WTC11 (cell line): ENCODE data around the gene KPTN. TPM values are rescaled to one million over a fixed set of nuclear protein-coding genes. Genes with fewer than 3 reads are reported as not detected.
"Not testable (repeated sequence)": the region's sequence is repeated elsewhere in the genome, so short reads cannot be mapped to it uniquely, and the experiment has no call there.

Experiments
- ATAC-seq: fragments of 200-7000 bp; cut with Tn5 transposase; 2 replicates; pipeline ENCODE4 v1.10.0; 2021; ENCODE audit warnings: mild to moderate bottlenecking, moderate library complexity
- CTCF ChIA-PET: fragments of 300-600 bp; sonication (Branson Sonifier 250); formaldehyde crosslinking; loops from one replicate; lab custom pipeline; 2021; ENCODE audit warnings: antibody characterized with exemption; lab: Charles Lee
- POLR2A ChIA-PET: fragments of 350-600 bp; sonication (Branson Sonifier 250); formaldehyde crosslinking; loops from one replicate; lab custom pipeline; 2021; ENCODE audit warnings: antibody characterized with exemption; lab: Charles Lee
- DNase-seq: peaks from one replicate; pipeline ENCODE4 v3.0.0; 2021; ENCODE audit warnings: low spot score
- H3K27ac Mint-ChIP-seq: 2 replicates; pipeline ENCODE4 v1.8.0; 2021; ENCODE audit warnings: mixed read lengths
- H3K27me3 Mint-ChIP-seq: 2 replicates; pipeline ENCODE4 v1.8.0; 2021; ENCODE audit warnings: low read depth, mild to moderate bottlenecking, moderate library complexity, mixed read lengths
- H3K36me3 Mint-ChIP-seq: 2 replicates; pipeline ENCODE4 v1.8.0; 2021; ENCODE audit warnings: mixed read lengths
- H3K4me1 Mint-ChIP-seq: 2 replicates; pipeline ENCODE4 v1.8.0; 2022; ENCODE audit warnings: mixed read lengths
- H3K4me3 Mint-ChIP-seq: 2 replicates; pipeline ENCODE4 v1.8.0; 2021; ENCODE audit warnings: mild to moderate bottlenecking, moderate library complexity, mixed read lengths
- H3K9me3 Mint-ChIP-seq: 2 replicates; pipeline ENCODE4 v1.8.0; 2021; ENCODE audit warnings: mixed read lengths
- ATF1 ChIP-seq: sonication (generic); formaldehyde crosslinking; IDR thresholded peaks from 2 replicates; pipeline ENCODE4 v1.8.1; 2023; ENCODE audit warnings: mild to moderate bottlenecking, moderate library complexity, missing genetic modification reagents
- CREB1 ChIP-seq: sonication (generic); formaldehyde crosslinking; IDR thresholded peaks from 2 replicates; pipeline ENCODE4 v1.8.0; 2023; ENCODE audit warnings: mild to moderate bottlenecking, missing genetic modification reagents
- FOXK1 ChIP-seq: sonication (generic); formaldehyde crosslinking; IDR thresholded peaks from 2 replicates; pipeline ENCODE4 v1.8.0; 2022; ENCODE audit warnings: mild to moderate bottlenecking, moderate library complexity, missing genetic modification reagents
- GRHL2 ChIP-seq: fragments of 250-450 bp; sonication (Bioruptor Pico); IDR thresholded peaks from 2 replicates; pipeline ENCODE4 v1.8.0; 2022; ENCODE audit warnings: mild to moderate bottlenecking, moderate library complexity; ENCODE audit not compliant: insufficient replicate concordance, severe bottlenecking
- HMGA2 ChIP-seq: fragments of 250-450 bp; sonication (Bioruptor Pico); IDR thresholded peaks from 2 replicates; pipeline ENCODE4 v1.4.0; 2021; ENCODE audit warnings: mild to moderate bottlenecking, moderate library complexity
- IRF2 ChIP-seq: sonication (generic); formaldehyde crosslinking; IDR thresholded peaks from 2 replicates; pipeline ENCODE4 v1.8.0; 2022; ENCODE audit warnings: low read depth, missing genetic modification reagents, borderline replicate concordance
- KAT7 ChIP-seq: sonication (generic); formaldehyde crosslinking; IDR thresholded peaks from 2 replicates; pipeline ENCODE4 v1.8.1; 2023; ENCODE audit warnings: missing genetic modification reagents, mild to moderate bottlenecking, borderline replicate concordance
- TCF7 ChIP-seq: sonication (generic); formaldehyde crosslinking; IDR thresholded peaks from 2 replicates; pipeline ENCODE4 v1.8.0; 2022; ENCODE audit warnings: mild to moderate bottlenecking, low read depth, missing genetic modification reagents, moderate library complexity
- TP53 ChIP-seq: sonication (generic); formaldehyde crosslinking; IDR thresholded peaks from 2 replicates; pipeline ENCODE4 v1.8.1; 2023; ENCODE audit warnings: mild to moderate bottlenecking, missing genetic modification reagents
- ZNF232 ChIP-seq: sonication (generic); formaldehyde crosslinking; IDR thresholded peaks from 2 replicates; pipeline ENCODE4 v1.8.0; 2022; ENCODE audit warnings: mild to moderate bottlenecking, missing genetic modification reagents
- ZNF671 ChIP-seq: fragments of 250-450 bp; sonication (Bioruptor Pico); IDR thresholded peaks from 2 replicates; pipeline ENCODE4 v1.8.0; 2021; ENCODE audit warnings: mild to moderate bottlenecking
- total RNA-seq: library from RNA; stranded (reverse); gene quantifications from 3 replicates; pipeline ENCODE4 v1.2.3, GENCODE V29; 2021
- TF ChIP-seq, protein P1 (sequence below): fragments of 250-450 bp; sonication (Bioruptor Pico); IDR thresholded peaks from 2 replicates; pipeline ENCODE4 v1.9.0; 2021; ENCODE audit warnings: mild to moderate bottlenecking
- TF ChIP-seq, protein P2 (sequence below): fragments of 200-600 bp; IDR thresholded peaks from 2 replicates; pipeline ENCODE4 v1.8.0; 2022; ENCODE audit warnings: antibody characterized with exemption
- TF ChIP-seq, protein P3 (sequence below): sonication (generic); formaldehyde crosslinking; IDR thresholded peaks from 2 replicates; pipeline ENCODE4 v1.8.1; 2022; ENCODE audit warnings: mild to moderate bottlenecking, missing genetic modification reagents, moderate library complexity, borderline replicate concordance
- TF ChIP-seq, protein P4 (sequence below): sonication (generic); formaldehyde crosslinking; IDR thresholded peaks from 2 replicates; pipeline ENCODE4 v1.8.1; 2023; ENCODE audit warnings: mild to moderate bottlenecking, missing genetic modification reagents, borderline replicate concordance
- TF ChIP-seq, protein P5 (sequence below): sonication (generic); formaldehyde crosslinking; IDR thresholded peaks from 2 replicates; pipeline ENCODE4 v1.8.1; 2023; ENCODE audit warnings: mild to moderate bottlenecking, missing genetic modification reagents

Gene KPTN
- total RNA-seq, 1 experiment from 2014 or later = 24.5 TPM

DNA sequence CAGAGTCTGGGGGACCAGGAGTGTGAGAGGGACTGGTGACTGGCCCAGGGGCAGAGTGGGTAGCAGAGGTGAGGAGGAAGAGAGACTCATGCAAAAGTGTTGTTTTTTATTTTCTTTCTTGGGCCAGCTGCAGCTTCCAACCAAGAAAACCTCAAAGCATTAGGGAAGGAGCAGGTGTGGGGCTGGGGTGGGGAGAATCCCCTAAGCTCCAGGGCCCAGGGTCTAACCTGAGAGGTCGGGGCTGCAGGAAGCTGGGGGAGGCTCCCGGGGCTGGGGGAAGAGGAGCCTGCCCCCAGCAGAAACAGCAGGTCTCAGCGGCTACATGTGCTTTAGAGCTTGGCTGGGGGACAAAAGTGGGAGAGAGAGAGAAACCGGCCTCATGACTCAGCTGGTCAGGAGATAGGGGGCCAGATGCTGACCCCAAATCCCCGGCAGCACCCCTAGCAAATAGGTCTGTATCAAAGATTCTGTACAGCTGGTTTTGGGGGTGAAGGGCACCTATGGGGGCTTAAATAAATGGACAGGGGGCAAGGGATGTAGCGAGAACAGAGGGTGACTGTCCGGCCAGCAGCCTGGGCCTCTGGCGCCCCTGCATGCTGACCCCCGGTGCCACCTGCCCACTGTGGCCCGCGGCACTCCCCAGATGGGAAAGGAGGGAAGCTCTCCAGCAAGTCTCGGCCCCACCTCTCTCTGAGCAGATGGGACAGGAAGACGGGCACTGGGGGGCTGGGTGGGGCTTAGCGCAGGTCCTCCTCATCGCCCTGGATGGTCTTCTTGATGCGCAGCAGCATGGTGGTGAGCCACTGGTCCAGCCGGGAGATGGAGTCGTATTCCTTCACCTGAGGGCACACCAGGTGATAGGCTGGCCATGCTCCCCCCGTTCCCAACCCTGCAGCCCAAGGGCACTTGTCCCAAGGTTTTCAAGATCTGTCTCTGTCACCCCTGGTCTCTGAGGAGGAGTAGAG is 3.8 kb upstream of the KPTN start (continued):
- TF ChIP-seq, protein P1, sequence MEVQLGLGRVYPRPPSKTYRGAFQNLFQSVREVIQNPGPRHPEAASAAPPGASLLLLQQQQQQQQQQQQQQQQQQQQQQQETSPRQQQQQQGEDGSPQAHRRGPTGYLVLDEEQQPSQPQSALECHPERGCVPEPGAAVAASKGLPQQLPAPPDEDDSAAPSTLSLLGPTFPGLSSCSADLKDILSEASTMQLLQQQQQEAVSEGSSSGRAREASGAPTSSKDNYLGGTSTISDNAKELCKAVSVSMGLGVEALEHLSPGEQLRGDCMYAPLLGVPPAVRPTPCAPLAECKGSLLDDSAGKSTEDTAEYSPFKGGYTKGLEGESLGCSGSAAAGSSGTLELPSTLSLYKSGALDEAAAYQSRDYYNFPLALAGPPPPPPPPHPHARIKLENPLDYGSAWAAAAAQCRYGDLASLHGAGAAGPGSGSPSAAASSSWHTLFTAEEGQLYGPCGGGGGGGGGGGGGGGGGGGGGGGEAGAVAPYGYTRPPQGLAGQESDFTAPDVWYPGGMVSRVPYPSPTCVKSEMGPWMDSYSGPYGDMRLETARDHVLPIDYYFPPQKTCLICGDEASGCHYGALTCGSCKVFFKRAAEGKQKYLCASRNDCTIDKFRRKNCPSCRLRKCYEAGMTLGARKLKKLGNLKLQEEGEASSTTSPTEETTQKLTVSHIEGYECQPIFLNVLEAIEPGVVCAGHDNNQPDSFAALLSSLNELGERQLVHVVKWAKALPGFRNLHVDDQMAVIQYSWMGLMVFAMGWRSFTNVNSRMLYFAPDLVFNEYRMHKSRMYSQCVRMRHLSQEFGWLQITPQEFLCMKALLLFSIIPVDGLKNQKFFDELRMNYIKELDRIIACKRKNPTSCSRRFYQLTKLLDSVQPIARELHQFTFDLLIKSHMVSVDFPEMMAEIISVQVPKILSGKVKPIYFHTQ (CRISPR knock-in tag) = no peak
- no peak for TF ChIP-seq HMGA2 (CRISPR knock-in tag)

DNA sequence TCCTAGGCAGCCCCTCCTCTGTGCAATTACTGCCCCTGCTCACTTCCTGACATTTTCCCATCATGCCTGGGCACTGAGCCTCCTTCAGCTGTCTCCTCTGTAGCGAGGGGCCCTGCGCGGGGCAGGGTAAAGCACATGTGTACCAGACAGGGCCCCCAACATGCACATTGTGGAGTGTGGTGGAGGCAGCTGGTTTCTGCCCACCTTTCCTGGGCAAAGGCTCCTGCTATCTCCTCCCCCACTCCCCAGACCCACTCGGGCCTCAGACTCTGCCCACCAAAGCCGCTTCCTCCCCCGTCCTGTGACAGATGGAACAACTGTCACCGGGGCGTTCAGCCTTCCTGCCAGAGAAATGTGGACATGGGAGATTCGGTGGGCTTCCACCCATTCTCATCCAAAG is 2.9 kb upstream of the KPTN start:
- ATAC-seq (no peak), DNase-seq (no peak)
- Mint-ChIP-seq H3K36me3 (peaks cover 5% of the 10 kb centered on the region; the same call in 1 of the 2 replicates), H3K27me3 (no peaks in the 10 kb centered on the region), H3K9me3 (no peaks in the 10 kb centered on the region), H3K4me3 (no peak overlapping the region), H3K4me1 (peaks cover 12% of the 10 kb centered on the region), H3K27ac (no peak overlapping the region)
- ChIA-PET POLR2A (no interaction called here), CTCF (interaction anchor here (0.6 to 1.1 kb wide), 2 partner anchors 50 to 57 kb away, joined by 3 to 4 read pairs; no protein-coding TSS in a partner anchor)
- TF ChIP-seq TP53 (CRISPR knock-in tag) = no peak

- H3K4me1 Mint-ChIP-seq = peaks cover 12% of the 10 kb centered on the region
- not testable (repeated sequence) for H3K27ac Mint-ChIP-seq
- POLR2A ChIA-PET = interaction anchor here (0.7 kb wide), 1 partner anchor 39 kb away, joined by 3 read pairs; no protein-coding TSS in a partner anchor
Measured at GRCh38 chr19:47486220-47486619, 2.2 kb upstream of the KPTN start.

DNA sequence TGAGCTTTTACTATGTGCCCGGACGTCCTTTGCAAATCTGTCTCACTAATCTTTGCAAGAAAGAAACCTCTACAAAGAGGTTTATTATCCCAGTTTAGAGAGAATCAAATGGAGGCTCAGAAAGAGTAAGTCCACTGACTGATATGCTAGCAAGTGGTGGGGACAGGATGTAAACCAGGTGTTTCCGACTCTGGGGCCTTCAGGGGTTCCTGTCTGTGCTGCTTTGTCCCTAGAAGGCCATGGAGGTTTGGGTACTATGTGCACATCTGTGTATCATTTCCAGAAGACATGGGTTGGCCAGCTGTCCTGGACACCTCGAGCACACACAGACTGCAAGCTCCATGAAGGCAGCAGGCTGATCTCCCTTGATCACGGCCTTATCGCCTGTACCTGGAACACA is 1.2 kb upstream of the KPTN start:
- peak overlapping the region; percentile 2; the same call in 1 of the 2 replicates for H3K27ac Mint-ChIP-seq
- no peak for TF ChIP-seq ZNF232
- no peak for TF ChIP-seq GRHL2 (CRISPR knock-in tag)
- TF ChIP-seq, protein P2, sequence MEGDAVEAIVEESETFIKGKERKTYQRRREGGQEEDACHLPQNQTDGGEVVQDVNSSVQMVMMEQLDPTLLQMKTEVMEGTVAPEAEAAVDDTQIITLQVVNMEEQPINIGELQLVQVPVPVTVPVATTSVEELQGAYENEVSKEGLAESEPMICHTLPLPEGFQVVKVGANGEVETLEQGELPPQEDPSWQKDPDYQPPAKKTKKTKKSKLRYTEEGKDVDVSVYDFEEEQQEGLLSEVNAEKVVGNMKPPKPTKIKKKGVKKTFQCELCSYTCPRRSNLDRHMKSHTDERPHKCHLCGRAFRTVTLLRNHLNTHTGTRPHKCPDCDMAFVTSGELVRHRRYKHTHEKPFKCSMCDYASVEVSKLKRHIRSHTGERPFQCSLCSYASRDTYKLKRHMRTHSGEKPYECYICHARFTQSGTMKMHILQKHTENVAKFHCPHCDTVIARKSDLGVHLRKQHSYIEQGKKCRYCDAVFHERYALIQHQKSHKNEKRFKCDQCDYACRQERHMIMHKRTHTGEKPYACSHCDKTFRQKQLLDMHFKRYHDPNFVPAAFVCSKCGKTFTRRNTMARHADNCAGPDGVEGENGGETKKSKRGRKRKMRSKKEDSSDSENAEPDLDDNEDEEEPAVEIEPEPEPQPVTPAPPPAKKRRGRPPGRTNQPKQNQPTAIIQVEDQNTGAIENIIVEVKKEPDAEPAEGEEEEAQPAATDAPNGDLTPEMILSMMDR = no peak
- TF ChIP-seq KAT7 (CRISPR knock-in tag) = no peak
- no peak for TF ChIP-seq ZNF671
- TF ChIP-seq, protein P3, sequence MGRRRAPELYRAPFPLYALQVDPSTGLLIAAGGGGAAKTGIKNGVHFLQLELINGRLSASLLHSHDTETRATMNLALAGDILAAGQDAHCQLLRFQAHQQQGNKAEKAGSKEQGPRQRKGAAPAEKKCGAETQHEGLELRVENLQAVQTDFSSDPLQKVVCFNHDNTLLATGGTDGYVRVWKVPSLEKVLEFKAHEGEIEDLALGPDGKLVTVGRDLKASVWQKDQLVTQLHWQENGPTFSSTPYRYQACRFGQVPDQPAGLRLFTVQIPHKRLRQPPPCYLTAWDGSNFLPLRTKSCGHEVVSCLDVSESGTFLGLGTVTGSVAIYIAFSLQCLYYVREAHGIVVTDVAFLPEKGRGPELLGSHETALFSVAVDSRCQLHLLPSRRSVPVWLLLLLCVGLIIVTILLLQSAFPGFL (CRISPR knock-in tag) = no peak
- no peak for TF ChIP-seq CREB1
- TF ChIP-seq FOXK1 = no peak
- no peak for TF ChIP-seq IRF2
- TF ChIP-seq TCF7 (CRISPR knock-in tag) = no peak
- TF ChIP-seq, protein P4, sequence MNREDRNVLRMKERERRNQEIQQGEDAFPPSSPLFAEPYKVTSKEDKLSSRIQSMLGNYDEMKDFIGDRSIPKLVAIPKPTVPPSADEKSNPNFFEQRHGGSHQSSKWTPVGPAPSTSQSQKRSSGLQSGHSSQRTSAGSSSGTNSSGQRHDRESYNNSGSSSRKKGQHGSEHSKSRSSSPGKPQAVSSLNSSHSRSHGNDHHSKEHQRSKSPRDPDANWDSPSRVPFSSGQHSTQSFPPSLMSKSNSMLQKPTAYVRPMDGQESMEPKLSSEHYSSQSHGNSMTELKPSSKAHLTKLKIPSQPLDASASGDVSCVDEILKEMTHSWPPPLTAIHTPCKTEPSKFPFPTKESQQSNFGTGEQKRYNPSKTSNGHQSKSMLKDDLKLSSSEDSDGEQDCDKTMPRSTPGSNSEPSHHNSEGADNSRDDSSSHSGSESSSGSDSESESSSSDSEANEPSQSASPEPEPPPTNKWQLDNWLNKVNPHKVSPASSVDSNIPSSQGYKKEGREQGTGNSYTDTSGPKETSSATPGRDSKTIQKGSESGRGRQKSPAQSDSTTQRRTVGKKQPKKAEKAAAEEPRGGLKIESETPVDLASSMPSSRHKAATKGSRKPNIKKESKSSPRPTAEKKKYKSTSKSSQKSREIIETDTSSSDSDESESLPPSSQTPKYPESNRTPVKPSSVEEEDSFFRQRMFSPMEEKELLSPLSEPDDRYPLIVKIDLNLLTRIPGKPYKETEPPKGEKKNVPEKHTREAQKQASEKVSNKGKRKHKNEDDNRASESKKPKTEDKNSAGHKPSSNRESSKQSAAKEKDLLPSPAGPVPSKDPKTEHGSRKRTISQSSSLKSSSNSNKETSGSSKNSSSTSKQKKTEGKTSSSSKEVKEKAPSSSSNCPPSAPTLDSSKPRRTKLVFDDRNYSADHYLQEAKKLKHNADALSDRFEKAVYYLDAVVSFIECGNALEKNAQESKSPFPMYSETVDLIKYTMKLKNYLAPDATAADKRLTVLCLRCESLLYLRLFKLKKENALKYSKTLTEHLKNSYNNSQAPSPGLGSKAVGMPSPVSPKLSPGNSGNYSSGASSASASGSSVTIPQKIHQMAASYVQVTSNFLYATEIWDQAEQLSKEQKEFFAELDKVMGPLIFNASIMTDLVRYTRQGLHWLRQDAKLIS (CRISPR knock-in tag) = no peak
- TF ChIP-seq ATF1 = no peak
- TF ChIP-seq HMGA2 (CRISPR knock-in tag) = no peak
- TF ChIP-seq, protein P5, sequence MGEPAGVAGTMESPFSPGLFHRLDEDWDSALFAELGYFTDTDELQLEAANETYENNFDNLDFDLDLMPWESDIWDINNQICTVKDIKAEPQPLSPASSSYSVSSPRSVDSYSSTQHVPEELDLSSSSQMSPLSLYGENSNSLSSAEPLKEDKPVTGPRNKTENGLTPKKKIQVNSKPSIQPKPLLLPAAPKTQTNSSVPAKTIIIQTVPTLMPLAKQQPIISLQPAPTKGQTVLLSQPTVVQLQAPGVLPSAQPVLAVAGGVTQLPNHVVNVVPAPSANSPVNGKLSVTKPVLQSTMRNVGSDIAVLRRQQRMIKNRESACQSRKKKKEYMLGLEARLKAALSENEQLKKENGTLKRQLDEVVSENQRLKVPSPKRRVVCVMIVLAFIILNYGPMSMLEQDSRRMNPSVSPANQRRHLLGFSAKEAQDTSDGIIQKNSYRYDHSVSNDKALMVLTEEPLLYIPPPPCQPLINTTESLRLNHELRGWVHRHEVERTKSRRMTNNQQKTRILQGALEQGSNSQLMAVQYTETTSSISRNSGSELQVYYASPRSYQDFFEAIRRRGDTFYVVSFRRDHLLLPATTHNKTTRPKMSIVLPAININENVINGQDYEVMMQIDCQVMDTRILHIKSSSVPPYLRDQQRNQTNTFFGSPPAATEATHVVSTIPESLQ = no peak

More at GRCh38 chr19:47486220-47486619, 2.2 kb upstream of the KPTN start:
- CTCF ChIA-PET = interaction anchor here (1.1 to 4.4 kb wide), 2 partner anchors 49 to 57 kb away, joined by 3 to 94 read pairs; no protein-coding TSS in a partner anchor
- H3K9me3 Mint-ChIP-seq, H3K4me3 Mint-ChIP-seq, H3K36me3 Mint-ChIP-seq, ATAC-seq, H3K27me3 Mint-ChIP-seq, DNase-seq: not testable (repeated sequence)

More for the DNA sequence above, 1.2 kb upstream of the KPTN start:
- Mint-ChIP-seq H3K4me3 (peak overlapping the region; percentile 96), H3K4me1 (peaks cover 13% of the 10 kb centered on the region), H3K27me3 (peaks cover 9% of the 10 kb centered on the region), H3K9me3 (no peaks in the 10 kb centered on the region), H3K36me3 (peaks cover 5% of the 10 kb centered on the region; the same call in 1 of the 2 replicates)
- DNase-seq (no peak), ATAC-seq (no peak)
- ChIA-PET CTCF (interaction anchor here (0.6 to 4.4 kb wide), 5 partner anchors 10 to 228 kb away, joined by 3 to 94 read pairs (median 13); partner anchors contain the start of gene NAPA), POLR2A (no interaction called here)
